Mesenchymal stem cell (in vitro differentiated cells and primary cell): ENCODE measurements around the gene EYA2.

Source experiments
- DNase-seq: peaks from one replicate; pipeline ENCODE4 v3.0.0-alpha.2; 2013
- H2AFZ ChIP-seq: one replicate; pipeline ENCODE4 v1.6.1; 2013; ENCODE audit warnings: low read depth, mild to moderate bottlenecking, control low read depth, inconsistent platforms, low read length, moderate library complexity
- H2AK5ac ChIP-seq: 2 replicates; pipeline ENCODE4 v1.6.1; 2013; ENCODE audit warnings: low read length, moderate library complexity, mild to moderate bottlenecking, inconsistent platforms; ENCODE audit not compliant: severe bottlenecking
- H2BK120ac ChIP-seq: one replicate; pipeline ENCODE4 v1.6.1; 2013; ENCODE audit warnings: low read depth, mild to moderate bottlenecking, inconsistent platforms, low read length, moderate library complexity
- H2BK12ac ChIP-seq, 2 experiments: one replicate each; pipeline ENCODE4 v1.6.1; 2013; ENCODE audit warnings: inconsistent platforms in 2 of 2, low read length in 2 of 2, mild to moderate bottlenecking in 2 of 2, moderate library complexity in 2 of 2, control low read depth in 1 of 2
- H2BK15ac ChIP-seq: one replicate; pipeline ENCODE4 v1.6.1; 2013; ENCODE audit warnings: mild to moderate bottlenecking, low read depth, inconsistent platforms; ENCODE audit not compliant: poor library complexity, severe bottlenecking
- H2BK5ac ChIP-seq: 2 replicates; pipeline ENCODE4 v1.6.1; 2013; ENCODE audit warnings: low read depth, mild to moderate bottlenecking, low read length, control low read depth, inconsistent platforms; ENCODE audit not compliant: poor library complexity, severe bottlenecking
- H3K14ac ChIP-seq, 2 experiments: one replicate each; pipeline ENCODE4 v1.6.1; 2013; ENCODE audit warnings: inconsistent platforms in 2 of 2, low read length in 2 of 2, control low read depth in 1 of 2, mild to moderate bottlenecking in 1 of 2, moderate library complexity in 1 of 2
- H3K18ac ChIP-seq, 2 experiments: one replicate each; pipeline ENCODE4 v1.6.1; 2013; ENCODE audit warnings: inconsistent platforms in 2 of 2, low read length in 2 of 2, control low read depth in 1 of 2, low read depth in 1 of 2, mild to moderate bottlenecking in 1 of 2
- H3K23ac ChIP-seq, 2 experiments: one replicate each; pipeline ENCODE4 v1.6.1; 2013; ENCODE audit warnings: inconsistent platforms in 2 of 2, low read length in 2 of 2, mild to moderate bottlenecking in 2 of 2, moderate library complexity in 2 of 2, control low read depth in 1 of 2
- H3K27ac ChIP-seq: 2 replicates; pipeline ENCODE4 v1.5.1; 2013; ENCODE audit warnings: mild to moderate bottlenecking, moderate library complexity, low read length, control low read depth, inconsistent platforms; ENCODE audit not compliant: poor library complexity, severe bottlenecking
- H3K27me3 ChIP-seq, 2 experiments: 2 replicates each; pipeline versions ENCODE4 v1.6.1 to v1.7.0; 2013; ENCODE audit warnings: low read length in 2 of 2, mild to moderate bottlenecking in 2 of 2, moderate library complexity in 2 of 2, control low read depth in 1 of 2, inconsistent platforms in 1 of 2; ENCODE audit not compliant: control insufficient read depth in 1 of 2, insufficient read depth in 1 of 2
- H3K36me3 ChIP-seq, 2 experiments: 2 replicates each; pipeline versions ENCODE4 v1.6.1 to v1.7.0; 2013; ENCODE audit warnings: low read length in 2 of 2, control low read depth in 1 of 2, inconsistent platforms in 1 of 2, low read depth in 1 of 2, mild to moderate bottlenecking in 1 of 2; ENCODE audit not compliant: insufficient read depth in 2 of 2, control insufficient read depth in 1 of 2
- H3K4ac ChIP-seq, 2 experiments: one replicate each; pipeline ENCODE4 v1.6.1; 2013; ENCODE audit warnings: inconsistent platforms in 2 of 2, low read length in 2 of 2, mild to moderate bottlenecking in 2 of 2, moderate library complexity in 2 of 2, control low read depth in 1 of 2, low read depth in 1 of 2
- H3K4me1 ChIP-seq: 2 replicates; pipeline ENCODE4 v1.6.1; 2013; ENCODE audit warnings: low read depth, low read length, control low read depth; ENCODE audit not compliant: control insufficient read depth, insufficient read depth
- H3K4me2 ChIP-seq: 2 replicates; pipeline ENCODE4 v1.6.1; 2013; ENCODE audit warnings: low read length, mild to moderate bottlenecking, inconsistent platforms; ENCODE audit not compliant: poor library complexity, severe bottlenecking
- H3K4me3 ChIP-seq, 2 experiments: 2 replicates each; pipeline versions ENCODE4 v1.5.1 to v1.7.0; 2013; ENCODE audit warnings: low read length in 2 of 2, mild to moderate bottlenecking in 2 of 2, control low read depth in 1 of 2, low read depth in 1 of 2; ENCODE audit not compliant: insufficient read depth in 1 of 2
- H3K79me1 ChIP-seq: replicated peaks from 2 replicates; pipeline ENCODE4 v1.6.1; 2013; ENCODE audit warnings: mild to moderate bottlenecking, control low read depth, low read length, inconsistent platforms; ENCODE audit not compliant: poor library complexity, severe bottlenecking
- H3K9ac ChIP-seq: 2 replicates; pipeline ENCODE4 v1.7.0; 2013; ENCODE audit warnings: mild to moderate bottlenecking, low read length, moderate library complexity
- H3K9me3 ChIP-seq: 2 replicates; pipeline ENCODE4 v1.7.0; 2013; ENCODE audit warnings: mild to moderate bottlenecking, low read length; ENCODE audit not compliant: control insufficient read depth
- H4K8ac ChIP-seq: one replicate; pipeline ENCODE4 v1.6.1; 2013; ENCODE audit warnings: inconsistent platforms, mild to moderate bottlenecking, low read length, moderate library complexity
- H4K91ac ChIP-seq: one replicate; pipeline ENCODE4 v1.6.1; 2013; ENCODE audit warnings: mild to moderate bottlenecking, low read length, inconsistent platforms
- WGBS: methylation state at CpG from one replicate; pipeline ENCODE4 v1.1.7; 2013; ENCODE audit warnings: mixed read lengths; 5-methylcytosine and 5-hydroxymethylcytosine counted together

Gene EYA2

GRCh38 chr20:47225458-47225857 lies 330.8 kb downstream of the EYA2 start:
- Histone ChIP-seq H3K27ac (no peak overlapping the region), H3K4ac (no peak overlapping the region), H3K36me3 (peaks cover 53 to 83% of the 10 kb centered on the region in 2 experiments), H4K8ac (no peak overlapping the region), H3K4me2 (no peak overlapping the region), H2BK15ac (no peak overlapping the region), H2AK5ac (no peak overlapping the region), H2AFZ (no peak overlapping the region), H3K9ac (no peak overlapping the region), H3K18ac (no peak overlapping the region), H2BK120ac (no peak overlapping the region), H4K91ac (no peak overlapping the region), H3K4me1 (peaks cover 7% of the 10 kb centered on the region), H3K79me1 (peaks cover 22% of the 10 kb centered on the region), H2BK12ac (no peak overlapping the region), H3K14ac (no peak overlapping the region), H3K9me3 (no peaks in the 10 kb centered on the region), H3K23ac (no peak overlapping the region), H3K27me3 (no peaks in the 10 kb centered on the region), H2BK5ac (no peak overlapping the region), H3K4me3 (no peak overlapping the region)
- WGBS: 85% methylated on average over 1 of the region's 1 CpG
- DNase-seq: no peak

- H3K23ac ChIP-seq: no peak overlapping the region
Measured at GRCh38 chr20:47227119-47227518, 332.5 kb downstream of the EYA2 start.

GRCh38 chr20:47227576-47227975 lies 332.9 kb downstream of the EYA2 start:
- no peak overlapping the region for H3K4ac ChIP-seq
- no peak overlapping the region for H3K9ac ChIP-seq
- H3K36me3 ChIP-seq: peaks cover 40 to 75% of the 10 kb centered on the region in 2 experiments
- no peak overlapping the region for H2BK5ac ChIP-seq
- H3K14ac ChIP-seq: no peak overlapping the region
- H3K79me1 ChIP-seq: peaks cover 17% of the 10 kb centered on the region
- WGBS: 94% methylated on average over 8 of the region's 9 CpGs
- no peak overlapping the region for H3K27ac ChIP-seq
- H3K4me1 ChIP-seq: peaks cover 18% of the 10 kb centered on the region
- no peak for DNase-seq
- H3K18ac ChIP-seq: no peak overlapping the region
- no peak overlapping the region for H3K23ac ChIP-seq
- no peak overlapping the region for H3K4me2 ChIP-seq
- no peak overlapping the region for H2AK5ac ChIP-seq
- no peak overlapping the region for H2BK15ac ChIP-seq
- no peak overlapping the region for H4K91ac ChIP-seq
- no peak overlapping the region for H2BK12ac ChIP-seq
- no peaks in the 10 kb centered on the region for H3K27me3 ChIP-seq
- no peaks in the 10 kb centered on the region for H3K9me3 ChIP-seq
- H4K8ac ChIP-seq: no peak overlapping the region
- no peak overlapping the region for H2AFZ ChIP-seq
- no peak overlapping the region for H2BK120ac ChIP-seq
- no peak overlapping the region for H3K4me3 ChIP-seq

More at GRCh38 chr20:47227119-47227518, 332.5 kb downstream of the EYA2 start:
- Histone ChIP-seq H3K27ac (no peak overlapping the region), H2BK120ac (no peak overlapping the region), H3K4me1 (peaks cover 18% of the 10 kb centered on the region), H3K14ac (no peak overlapping the region), H2BK15ac (no peak overlapping the region), H3K36me3 (peaks cover 42 to 78% of the 10 kb centered on the region in 2 experiments), H3K18ac (no peak overlapping the region), H2AK5ac (no peak overlapping the region), H2BK5ac (no peak overlapping the region), H3K79me1 (peaks cover 17% of the 10 kb centered on the region), H3K9ac (no peak overlapping the region), H4K91ac (no peak overlapping the region), H2BK12ac (no peak overlapping the region), H3K4ac (no peak overlapping the region), H3K4me2 (no peak overlapping the region), H3K27me3 (no peaks in the 10 kb centered on the region), H2AFZ (no peak overlapping the region), H3K4me3 (no peak overlapping the region), H4K8ac (no peak overlapping the region), H3K9me3 (no peaks in the 10 kb centered on the region)
- DNase-seq: no peak
- WGBS: 95% methylated on average over 6 of the region's 7 CpGs

GRCh38 chr20:47228654-47229053 lies 334.0 kb downstream of the EYA2 start:
- peaks cover 18% of the 10 kb centered on the region for H3K79me1 ChIP-seq
- H2BK5ac ChIP-seq: no peak overlapping the region
- H3K9ac ChIP-seq: no peak overlapping the region
- H3K4me2 ChIP-seq: no peak overlapping the region
- no peak overlapping the region for H4K8ac ChIP-seq
- no peaks in the 10 kb centered on the region for H3K27me3 ChIP-seq
- H3K9me3 ChIP-seq: no peaks in the 10 kb centered on the region
- no peak overlapping the region for H2AK5ac ChIP-seq
- no peak overlapping the region for H2BK15ac ChIP-seq
- no peak overlapping the region for H2AFZ ChIP-seq
- no peak overlapping the region for H3K14ac ChIP-seq
- no peak overlapping the region for H2BK120ac ChIP-seq
- H3K23ac ChIP-seq: no peak overlapping the region
- H4K91ac ChIP-seq: no peak overlapping the region
- no peak overlapping the region for H3K18ac ChIP-seq
- H3K4me3 ChIP-seq: no peak overlapping the region
- no peak overlapping the region for H3K27ac ChIP-seq
- no peak overlapping the region for H3K4ac ChIP-seq
- 97% methylated on average over 3 of the region's 5 CpGs for WGBS
- H2BK12ac ChIP-seq: no peak overlapping the region
- DNase-seq: no peak
- H3K36me3 ChIP-seq: peaks cover 36 to 73% of the 10 kb centered on the region in 2 experiments
- peaks cover 22% of the 10 kb centered on the region for H3K4me1 ChIP-seq
